ENCODE measurements around the gene MSRB3.

Gene MSRB3

DNA sequence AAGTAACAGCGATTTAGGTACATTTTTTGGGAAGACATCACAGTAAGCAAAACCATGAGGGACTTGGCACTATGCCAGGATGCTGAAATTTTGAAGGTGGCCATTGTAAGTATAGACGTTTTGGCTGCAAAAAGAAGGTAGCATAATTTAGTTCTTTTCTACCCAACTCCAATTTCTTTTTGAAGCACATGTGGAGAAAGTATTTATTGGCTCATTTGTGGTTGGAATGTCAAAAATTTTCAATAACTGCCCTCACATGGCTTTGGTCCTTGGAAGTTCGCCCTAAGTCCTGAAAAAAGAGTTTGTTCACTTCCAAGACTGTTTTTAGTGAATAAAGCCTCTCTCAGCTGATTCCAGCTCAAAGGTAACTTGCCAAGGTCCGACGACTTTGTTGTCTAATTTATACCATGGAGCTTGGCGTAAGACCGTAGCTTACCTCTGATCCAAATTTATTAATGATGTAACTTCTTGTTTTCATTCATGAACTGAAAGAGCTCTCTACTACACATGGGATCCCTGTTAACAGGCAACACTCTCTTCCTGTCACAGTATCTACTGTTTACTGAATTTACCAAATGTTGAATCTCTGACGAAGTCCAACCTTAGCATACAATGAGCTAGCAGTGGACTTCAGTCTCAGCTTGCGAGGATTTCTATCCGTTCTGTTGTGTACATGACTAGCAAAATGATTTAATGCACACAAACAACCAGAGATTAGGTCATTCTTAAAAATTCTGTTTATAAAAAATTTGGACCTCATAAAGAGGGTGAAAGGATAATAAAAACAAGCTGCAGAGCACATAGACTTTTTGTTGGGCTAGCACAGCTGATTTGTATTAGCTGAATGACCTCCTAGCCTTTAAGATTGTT, 49.0 kb downstream of the MSRB3 start:
- no peak for DNase-seq

DNA sequence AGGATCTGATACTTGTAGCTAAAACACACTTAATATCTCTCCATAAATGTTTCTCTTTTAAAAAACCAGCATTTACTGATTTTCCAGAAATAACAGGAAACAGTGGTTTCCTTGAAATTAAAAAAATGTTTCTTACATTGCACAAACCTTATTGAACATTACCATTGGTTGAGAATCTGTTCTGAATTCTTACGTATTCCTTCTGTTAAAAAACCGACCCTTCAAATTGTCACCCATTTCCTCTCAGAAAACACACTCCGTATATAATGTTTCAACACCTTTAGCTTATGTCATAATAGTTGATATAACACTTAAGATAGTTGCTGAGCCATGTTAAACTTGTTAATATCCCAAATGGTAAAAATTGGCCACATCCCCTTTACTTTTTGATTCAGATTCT, 51.2 kb downstream of the MSRB3 start:
- no peak for DNase-seq

DNA sequence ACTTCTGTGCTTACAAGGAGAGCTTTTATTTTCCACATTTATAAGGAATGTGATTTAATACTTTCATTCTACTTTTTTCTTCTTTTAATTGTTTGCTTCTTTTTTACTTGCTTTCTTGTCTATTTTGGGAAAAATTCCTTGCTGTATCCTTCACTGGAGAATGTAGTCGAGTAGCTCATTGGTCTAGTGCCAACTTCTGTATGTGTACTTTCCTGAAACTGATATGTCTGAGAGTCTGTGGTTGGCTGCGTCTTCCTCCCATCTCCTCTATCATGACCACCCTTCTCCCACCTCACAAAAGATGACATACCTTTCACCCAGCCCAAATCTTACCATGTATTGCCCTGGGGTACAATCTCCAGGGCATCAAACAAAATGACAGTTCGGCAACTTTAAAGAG, 51.8 kb downstream of the MSRB3 start:
- DNase-seq, result no peak

DNA sequence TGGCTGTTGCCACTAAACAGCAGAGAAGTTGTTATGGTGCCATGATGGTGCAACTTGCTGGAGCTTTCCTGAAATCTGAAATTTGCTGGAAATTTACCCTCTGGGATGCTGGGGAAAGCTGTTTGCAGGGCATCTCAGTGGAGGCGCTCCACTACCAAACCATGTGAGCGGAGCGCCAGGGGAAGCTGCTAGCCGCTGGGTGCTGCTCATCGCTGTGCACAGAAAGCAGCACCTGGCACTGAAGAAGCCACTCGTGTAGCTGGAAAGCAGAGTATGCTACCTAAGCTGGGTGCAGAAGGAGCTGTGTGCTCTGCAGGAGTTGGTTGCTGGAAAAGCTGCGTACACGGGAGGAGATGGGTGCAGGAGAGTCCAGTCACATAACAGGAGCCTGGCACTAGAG, 53.0 kb downstream of the MSRB3 start:
- no peak for DNase-seq

DNA sequence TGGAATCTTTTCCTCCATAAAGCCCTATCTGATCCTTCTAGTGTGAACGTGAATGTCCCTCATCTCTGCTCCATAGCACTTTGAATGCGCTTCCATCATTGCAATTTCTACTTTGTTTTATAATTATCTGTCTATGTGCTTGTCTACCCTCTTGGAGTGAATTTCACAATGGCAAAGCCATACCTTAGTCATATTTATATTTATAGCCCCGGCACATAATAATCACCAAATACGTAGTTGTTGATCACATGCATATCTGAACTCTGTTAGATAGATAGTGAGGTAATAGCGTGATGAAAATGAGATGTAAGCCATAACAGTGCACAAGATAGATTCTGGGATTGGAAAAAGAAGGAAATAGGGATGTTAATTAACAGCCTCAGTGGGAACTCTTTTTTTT, 55.2 kb downstream of the MSRB3 start:
- DNase-seq, result no peak

DNA sequence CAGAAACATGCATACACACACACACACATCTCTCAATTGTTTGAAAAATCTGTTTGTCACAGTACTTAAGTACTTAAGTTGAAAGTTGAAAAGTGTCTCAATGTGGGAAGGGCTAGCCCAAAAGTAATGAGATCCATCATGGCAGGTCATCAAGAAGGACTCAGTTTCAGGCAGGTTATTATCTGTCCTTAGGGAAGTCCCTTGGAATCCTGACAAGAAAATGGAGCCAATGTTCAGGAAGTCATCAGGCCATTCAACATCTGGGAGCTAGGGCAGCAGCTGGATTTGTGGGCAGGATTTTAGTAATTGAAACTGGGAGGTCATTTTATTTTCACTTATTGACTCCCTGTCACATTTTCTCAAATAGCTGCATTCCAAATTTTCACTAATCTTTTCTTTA, 56.0 kb downstream of the MSRB3 start:
- no peak for DNase-seq

DNA sequence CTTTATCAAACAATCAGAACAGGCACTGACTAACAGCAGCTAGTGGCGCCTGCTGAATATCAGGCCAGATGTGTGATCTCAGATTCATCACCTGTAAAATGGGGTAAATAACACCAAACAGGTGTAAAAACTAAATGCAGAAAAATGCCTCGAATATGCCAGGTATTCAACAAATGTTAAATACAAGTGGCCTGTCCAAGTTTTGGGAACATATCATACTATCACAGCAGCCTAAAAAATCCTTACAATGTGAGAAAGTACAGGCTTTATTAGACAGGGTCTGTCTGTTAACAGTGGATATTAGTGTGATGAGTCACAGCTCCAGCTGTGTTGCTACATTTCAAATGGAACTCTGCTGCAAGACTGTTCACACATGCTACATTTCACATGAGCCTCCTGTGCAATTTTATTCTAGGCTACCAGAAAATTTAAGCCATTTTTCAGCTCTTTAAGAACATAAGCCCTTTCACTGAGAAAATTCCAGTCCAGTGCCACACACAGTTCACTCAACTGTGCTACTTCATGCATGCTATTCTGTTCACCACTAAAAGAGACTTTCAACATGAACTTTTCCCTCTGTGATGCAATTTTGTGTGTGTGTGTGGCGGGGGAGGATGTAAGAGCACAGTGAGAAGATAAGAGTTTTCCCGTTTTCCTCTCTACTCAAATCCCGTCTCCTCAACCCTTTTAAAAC, 56.7 kb downstream of the MSRB3 start:
- no peak for DNase-seq

DNA sequence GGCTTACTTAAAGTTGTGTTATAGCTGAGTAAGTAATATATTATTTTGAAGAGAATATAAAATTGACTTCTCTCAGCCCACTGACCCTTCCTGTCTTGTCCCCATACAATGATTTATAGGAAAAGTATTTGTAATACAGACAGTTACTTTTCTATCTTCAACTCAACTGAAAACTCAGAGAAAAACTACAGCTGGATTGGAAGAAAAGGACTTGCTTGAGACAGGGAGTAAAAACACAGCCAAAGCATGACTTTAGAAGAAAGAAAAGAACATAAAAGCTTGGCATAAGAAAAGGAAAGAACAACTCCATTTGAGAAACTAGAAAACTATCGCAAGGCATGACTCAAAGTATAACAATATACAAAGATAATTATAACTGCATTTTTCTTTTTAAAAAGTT, 57.5 kb downstream of the MSRB3 start:
- DNase-seq, result no peak

DNA sequence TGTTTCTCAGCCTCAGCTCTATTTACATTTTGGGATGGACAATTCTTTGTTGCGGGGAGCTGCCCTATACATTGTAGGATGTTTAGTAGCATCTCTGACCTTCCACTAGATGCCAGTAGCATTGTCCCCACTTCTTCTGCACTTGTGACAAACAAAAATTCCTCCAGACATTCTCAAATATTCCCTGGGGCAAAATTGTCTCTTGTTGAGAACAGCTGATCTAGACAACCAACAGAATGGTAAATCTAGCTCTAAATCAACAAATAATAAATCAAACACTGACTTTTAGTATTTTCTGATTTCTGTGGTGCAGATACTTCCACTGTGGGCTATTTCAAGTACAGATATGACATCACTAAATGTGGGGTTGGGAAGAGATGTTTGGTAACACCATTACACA, 60.7 kb downstream of the MSRB3 start:
- no peak for DNase-seq

DNA sequence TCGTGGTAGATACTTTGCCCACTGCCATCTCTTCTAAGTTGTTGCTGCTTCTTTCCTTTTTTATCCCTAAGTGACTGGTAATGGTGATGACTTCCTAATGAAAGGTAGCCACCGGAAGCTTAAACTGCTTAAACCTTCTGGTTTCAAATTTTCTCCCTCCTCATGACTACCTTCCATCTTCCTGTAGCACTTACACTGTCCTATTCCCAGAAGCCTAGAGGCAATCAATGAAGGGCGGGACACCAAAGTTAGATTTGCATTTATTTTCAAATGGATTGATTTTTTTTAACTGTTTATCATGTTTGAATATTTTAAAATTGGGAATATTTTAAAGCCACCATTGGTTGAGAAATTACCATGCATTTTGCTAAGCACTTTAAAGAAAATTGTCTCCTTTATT, 64.7 kb downstream of the MSRB3 start:
- DNase-seq, result no peak

DNA sequence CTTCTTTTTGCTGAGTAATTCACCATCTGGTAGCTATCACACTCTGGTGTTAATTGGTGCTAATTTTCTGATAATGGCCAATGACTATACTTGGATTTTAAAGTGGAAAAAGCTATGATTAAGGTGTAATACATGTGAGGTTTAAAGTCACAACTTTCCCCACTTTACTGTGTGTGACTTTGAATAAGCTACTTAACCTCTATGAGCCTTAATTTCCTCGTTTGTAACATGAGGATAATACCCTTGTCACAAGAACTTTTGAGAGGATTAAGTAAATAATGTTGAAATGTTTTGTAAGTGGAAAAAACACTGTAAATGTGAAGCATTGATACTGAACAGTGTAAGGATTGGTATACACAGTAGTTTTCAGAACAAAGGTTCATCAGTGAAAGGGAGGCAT, 65.3 kb downstream of the MSRB3 start:
- DNase-seq, result no peak

DNA sequence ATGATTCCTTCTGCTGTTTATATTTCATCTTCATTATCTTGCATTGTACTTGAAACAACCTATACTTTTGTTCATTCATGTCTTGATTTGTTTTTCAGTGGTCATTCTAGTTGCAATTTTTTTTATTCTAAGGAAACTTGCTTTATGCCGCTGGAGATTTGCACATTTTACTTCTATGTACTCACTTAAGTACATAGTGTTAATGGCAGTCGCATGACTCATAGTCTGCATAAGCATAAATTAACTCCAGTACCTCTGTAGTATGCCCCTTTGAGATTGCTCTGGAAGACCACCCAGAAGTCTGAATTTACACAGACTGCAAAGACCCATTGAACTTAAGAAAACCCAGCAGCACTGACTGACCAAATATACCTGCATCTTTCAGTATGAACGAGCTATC, 77.0 kb downstream of the MSRB3 start:
- DNase-seq, result no peak

DNA sequence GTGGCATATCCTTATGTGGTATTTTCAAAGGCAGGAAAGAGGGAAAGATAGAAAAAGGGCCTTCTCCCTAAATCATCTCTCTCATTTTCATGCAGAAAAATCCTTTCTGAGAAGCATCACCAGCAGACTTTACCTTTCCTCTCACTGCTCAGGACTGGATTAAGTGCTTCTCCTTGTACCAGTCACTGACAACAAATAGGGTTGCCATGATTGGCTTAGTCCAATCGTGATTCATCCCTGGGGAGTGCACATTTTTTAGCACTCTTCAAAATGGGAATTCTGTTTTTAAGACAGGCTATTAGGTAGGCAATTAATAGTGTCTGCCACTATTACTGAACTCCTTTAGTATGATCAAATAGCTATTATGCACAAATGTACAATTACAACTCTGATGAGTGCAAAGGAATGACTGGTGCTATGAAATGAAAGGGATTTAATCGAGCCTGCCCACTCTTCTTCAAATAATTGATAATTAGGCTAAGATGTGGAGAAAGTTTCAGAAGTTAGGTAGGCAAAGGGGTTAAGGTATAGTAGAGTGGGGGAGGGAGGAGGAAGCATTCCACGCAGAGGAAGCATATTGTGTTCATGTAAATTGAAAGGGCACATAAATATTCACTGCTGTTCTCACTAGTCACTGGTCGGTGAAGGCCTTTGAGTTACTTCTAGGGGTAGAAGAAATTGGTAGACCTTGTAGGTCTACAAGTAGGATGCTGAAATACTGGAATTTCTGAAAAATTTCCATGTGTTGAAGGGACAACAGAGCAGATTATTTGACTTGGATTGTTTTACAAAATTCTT, 84.0 kb downstream of the MSRB3 start:
- no peak for DNase-seq

DNA sequence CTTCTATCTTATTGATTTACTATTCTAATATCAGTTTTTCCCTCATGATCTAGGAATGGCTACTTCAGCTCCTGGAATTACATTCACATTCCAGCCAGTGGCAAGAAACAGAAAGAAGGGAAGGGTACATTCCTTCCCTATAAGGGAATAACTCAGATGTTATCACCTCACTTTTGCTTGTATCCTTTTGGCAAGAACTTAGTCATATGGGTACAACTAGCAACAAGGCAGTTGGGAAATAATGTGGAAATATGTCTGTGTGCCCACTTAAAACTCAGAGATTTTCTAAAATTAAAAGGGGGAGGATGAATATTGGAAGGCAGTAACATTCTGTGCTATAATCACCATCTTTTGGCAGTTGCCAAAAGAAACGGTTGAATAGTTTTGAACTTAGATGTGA, 85.6 kb downstream of the MSRB3 start:
- DNase-seq, result no peak

DNA sequence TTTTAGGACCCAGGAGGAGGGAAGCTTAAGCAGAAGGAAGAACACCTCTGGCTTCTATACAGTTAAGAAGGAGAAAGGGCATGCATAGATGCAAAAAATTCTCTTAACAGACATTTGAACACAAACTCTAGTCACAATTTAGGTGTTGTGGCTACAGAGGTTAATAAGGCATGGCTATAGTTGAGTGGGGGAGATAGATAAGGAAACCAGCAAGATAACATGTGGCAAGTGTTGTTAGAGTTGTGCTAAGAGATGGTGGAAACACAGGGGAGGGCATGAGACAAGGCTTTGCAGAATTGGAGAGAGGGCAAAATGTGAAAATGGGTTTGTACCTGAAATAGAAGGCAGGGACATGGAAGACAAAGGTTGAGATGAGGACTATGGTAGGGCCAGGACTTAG, 88.9 kb downstream of the MSRB3 start:
- DNase-seq, result no peak

DNA sequence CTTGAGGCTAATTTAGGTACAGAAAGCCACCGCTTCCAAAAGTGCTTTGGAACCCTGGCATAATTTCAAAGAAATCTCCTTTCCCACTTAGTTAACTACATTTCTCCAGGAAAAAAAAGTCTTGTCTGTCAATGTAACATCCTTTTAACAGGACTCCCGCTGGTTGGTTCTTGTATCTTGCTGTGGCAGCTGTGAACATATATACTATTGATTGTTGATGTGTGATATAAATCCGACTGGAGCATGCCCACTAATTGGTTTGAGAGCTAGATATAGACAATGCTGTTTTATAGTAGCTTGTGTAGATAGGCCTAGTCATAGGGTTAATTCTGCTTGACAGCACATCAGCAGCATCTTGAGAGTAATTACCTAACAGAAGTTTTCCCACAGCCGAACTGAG, 89.6 kb downstream of the MSRB3 start:
- no peak for DNase-seq

DNA sequence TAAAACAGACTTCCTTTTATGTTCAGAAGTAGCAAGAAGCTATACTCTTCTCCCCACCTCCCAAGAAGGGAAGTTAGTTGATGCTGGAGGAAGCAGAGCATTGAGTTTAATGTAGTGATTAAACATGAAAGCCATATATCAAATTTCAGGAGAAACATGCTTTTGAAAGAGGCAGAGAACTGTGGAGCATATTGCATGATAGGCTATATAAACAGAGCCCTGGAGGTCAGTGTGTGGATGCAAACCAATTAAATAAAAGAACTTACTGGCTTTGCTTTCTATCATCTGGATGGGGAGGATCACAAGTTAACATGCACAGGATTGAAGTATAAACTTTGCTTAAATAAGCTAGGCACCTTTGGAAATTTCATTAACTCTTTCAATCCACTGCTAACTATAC, 94.1 kb downstream of the MSRB3 start:
- DNase-seq, result no peak

DNA sequence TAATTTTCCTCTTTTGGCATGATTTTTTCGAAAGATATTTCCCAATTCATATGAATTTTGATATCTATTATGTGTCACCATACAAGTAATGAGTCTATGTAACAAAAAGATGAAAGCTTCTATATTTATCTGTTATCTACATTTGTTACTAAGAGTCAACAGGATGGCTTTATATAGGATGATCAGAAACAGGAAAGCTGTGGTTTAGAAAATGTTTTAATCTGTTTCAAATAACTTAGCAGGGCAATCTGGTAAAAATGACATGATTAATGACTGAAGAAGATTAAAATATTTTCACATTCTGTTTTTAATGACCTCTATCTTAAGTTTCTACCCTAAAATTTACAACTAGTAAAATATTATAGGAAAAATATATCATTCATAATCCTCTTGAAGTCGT, 105.8 kb downstream of the MSRB3 start:
- no peak for DNase-seq

DNA sequence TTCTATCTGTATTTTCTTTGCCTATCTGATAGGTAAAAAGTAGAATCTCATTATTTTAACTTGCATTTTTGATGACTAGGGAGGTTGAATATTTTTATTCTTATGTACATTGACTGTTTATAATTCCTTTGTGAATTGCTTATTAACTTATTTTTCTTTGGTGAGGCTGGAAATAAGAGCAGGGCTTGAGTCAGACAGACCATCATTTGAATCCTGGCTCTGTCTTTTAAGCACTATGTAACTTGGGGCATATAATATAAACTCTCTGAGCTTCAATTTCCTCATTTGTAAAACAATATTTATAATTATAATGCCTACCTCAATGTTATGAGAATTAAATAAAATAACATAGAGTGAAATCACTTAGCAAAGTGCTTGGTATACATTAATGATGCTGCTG, 108.9 kb downstream of the MSRB3 start:
- DNase-seq, result no peak

DNA sequence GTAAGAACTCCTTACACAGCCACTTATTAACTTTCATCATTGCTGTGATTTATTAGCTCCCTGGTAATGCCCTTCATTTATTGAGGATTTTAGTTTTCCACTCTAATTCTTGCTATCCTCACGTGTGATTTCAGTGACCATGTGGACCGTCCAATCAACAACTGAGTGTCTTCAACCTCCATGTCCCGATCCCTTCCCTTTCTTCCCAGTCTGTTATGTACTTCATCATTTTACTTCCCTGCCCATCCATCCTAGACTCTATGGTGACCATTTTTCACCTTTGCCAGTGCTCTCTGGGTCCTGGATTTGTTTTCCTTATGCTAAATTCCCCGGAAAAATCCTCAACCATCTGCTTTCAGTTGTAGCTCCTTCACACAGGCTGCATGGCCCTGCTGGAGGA, 111.0 kb downstream of the MSRB3 start:
- DNase-seq, result no peak

DNA sequence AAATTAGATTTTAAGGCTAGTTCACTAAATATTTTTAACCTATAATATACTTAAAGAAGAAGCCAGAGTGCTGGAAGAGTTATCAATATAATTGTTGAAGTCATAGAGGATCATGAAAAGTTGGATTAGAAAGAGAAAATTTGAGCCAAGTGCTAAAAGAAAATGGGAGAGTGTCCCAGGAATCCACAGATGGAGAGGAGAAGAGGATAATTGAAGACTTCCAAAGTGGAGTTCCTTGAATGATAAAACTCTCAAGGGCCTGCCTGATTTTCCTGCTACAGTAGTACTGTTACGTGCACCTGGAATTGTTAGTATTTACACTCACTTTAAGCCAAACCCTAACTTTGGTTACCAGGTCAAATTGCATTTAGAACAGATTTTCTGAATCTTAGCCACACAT, 113.2 kb downstream of the MSRB3 start:
- no peak for DNase-seq

DNA sequence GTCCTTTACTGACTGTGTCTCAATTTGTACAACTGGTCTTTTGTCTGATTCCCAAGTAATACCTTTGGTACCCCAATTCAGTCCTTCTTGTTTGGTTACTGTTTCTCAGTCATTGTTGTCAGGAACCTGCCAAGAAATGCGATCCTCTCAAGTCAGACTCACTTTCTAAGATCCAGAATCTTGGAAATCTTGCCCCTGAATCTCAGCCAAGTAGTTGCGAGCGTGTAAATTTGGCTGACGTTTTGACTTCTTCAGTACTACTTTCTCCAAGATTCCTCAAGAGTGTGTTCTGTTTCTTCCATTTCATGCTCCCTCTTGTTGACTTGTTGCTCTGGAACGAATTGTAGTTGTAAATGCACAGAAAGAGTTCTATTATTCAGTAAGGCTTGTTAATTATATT, 114.0 kb downstream of the MSRB3 start:
- no peak for DNase-seq

DNA sequence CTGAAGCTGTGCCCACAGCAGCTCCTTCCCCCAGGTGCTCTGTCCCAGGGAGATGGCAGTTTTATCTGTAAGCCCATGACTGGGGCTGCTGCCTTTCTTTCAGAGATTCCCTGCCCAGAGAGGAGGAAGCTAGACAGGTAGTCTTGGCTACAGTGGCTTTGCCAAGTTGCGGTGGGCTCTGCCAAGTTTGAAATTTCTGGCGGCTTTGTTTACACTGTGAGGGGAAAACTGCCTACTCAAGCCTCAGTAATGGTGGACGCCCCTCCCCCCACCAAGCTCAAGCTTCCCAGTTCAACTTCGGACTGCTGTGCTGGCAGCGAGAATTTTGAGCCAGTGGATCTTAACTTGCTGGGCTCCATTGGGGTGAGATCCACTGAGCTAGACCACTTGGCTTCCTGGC, 124.7 kb downstream of the MSRB3 start:
- no peak for DNase-seq

Data from NCI-H1436 (cell line).